GM18505 (cell line): ENCODE data around the gene BEAN1.
"Not testable (repeated sequence)": the region's sequence is repeated elsewhere in the genome, so short reads cannot be mapped to it uniquely, and the experiment has no call there.

ENCODE experiments used
- ATAC-seq: cut with Tn5 transposase; IDR thresholded peaks from one replicate; pipeline ENCODE4 v1.9.1; 2021; ENCODE audit not compliant: unreplicated experiment
- POLR2A ChIP-seq: IDR thresholded peaks from 4 replicates; pipeline ENCODE4 v1.6.1; 2011; ENCODE audit warnings: borderline replicate concordance; ENCODE audit not compliant: insufficient read depth, insufficient read length; ENCODE audit errors: extremely low read depth

Gene BEAN1

GRCh38 chr16:66447491-66447890, 20.4 kb downstream of the BEAN1 start:
- no peak for ATAC-seq
- TF ChIP-seq POLR2A, result no peak

GRCh38 chr16:66451548-66451947, 24.5 kb downstream of the BEAN1 start:
- no peak for TF ChIP-seq POLR2A
- ATAC-seq, result no peak

- not testable (repeated sequence) for ATAC-seq
Observed at GRCh38 chr16:66453230-66453629, 26.1 kb downstream of the BEAN1 start.

GRCh38 chr16:66454751-66455150, 27.7 kb downstream of the BEAN1 start:
- ATAC-seq, result no peak
- TF ChIP-seq POLR2A, result no peak

GRCh38 chr16:66455970-66456369, 28.9 kb downstream of the BEAN1 start:
- TF ChIP-seq POLR2A, result no peak
- ATAC-seq, result no peak

- ATAC-seq, result no peak
Observed at GRCh38 chr16:66457888-66458287, 30.8 kb downstream of the BEAN1 start.

GRCh38 chr16:66458292-66458691, 31.2 kb downstream of the BEAN1 start:
- ATAC-seq, result no peak
- no peak for TF ChIP-seq POLR2A

More at GRCh38 chr16:66457888-66458287, 30.8 kb downstream of the BEAN1 start:
- TF ChIP-seq POLR2A, result no peak

- ATAC-seq, result no peak
- no peak for TF ChIP-seq POLR2A
Observed at GRCh38 chr16:66458853-66459252, 31.8 kb downstream of the BEAN1 start.

GRCh38 chr16:66459878-66460277, 32.8 kb downstream of the BEAN1 start:
- no peak for TF ChIP-seq POLR2A
- no peak for ATAC-seq

- no peak for TF ChIP-seq POLR2A
- no peak for ATAC-seq
Observed at GRCh38 chr16:66460703-66461102, 33.6 kb downstream of the BEAN1 start.

- no peak for TF ChIP-seq POLR2A
- ATAC-seq, result no peak
Observed at GRCh38 chr16:66462912-66463311, 35.8 kb downstream of the BEAN1 start.

GRCh38 chr16:66465946-66466345, 38.9 kb downstream of the BEAN1 start:
- not testable (repeated sequence) for ATAC-seq

GRCh38 chr16:66466636-66467035, 39.5 kb downstream of the BEAN1 start:
- not testable (repeated sequence) for ATAC-seq

GRCh38 chr16:66467611-66468010, 40.5 kb downstream of the BEAN1 start:
- no peak for TF ChIP-seq POLR2A
- ATAC-seq, result no peak

GRCh38 chr16:66468321-66468965, 41.3 kb downstream of the BEAN1 start:
- no peak for TF ChIP-seq POLR2A
- ATAC-seq, result no peak

GRCh38 chr16:66469291-66469946, 42.3 kb downstream of the BEAN1 start:
- TF ChIP-seq POLR2A, result no peak
- no peak for ATAC-seq
